Astrocyte of the spinal cord (primary cell): ENCODE measurements around the gene FREM1.

ENCODE experiments used
- DNase-seq: peaks from one replicate; pipeline ENCODE4 v3.0.0; 2011; ENCODE audit warnings: low read depth, low spot score
- H3K4me3 ChIP-seq: 2 replicates; pipeline ENCODE4 v1.5.1; 2011; ENCODE audit warnings: low read depth, mild to moderate bottlenecking, low read length, moderate library complexity
- in situ Hi-C: cut with HindIII; loops from 2 replicates; pipeline ENCODE4 v1.10.0; 2017; ENCODE audit warnings: low sequenced_read_pairs
- TF ChIP-seq, protein P1 (sequence below): IDR thresholded peaks from 2 replicates; pipeline ENCODE4 v1.5.1; 2012; ENCODE audit warnings: low read depth, mild to moderate bottlenecking, low read length, inconsistent platforms

Gene FREM1

GRCh38 chr9:14731294-14731981, 178.8 kb downstream of the FREM1 start:
- no peak overlapping the region for H3K4me3 ChIP-seq
- in situ Hi-C loops, result no loop called here
- TF ChIP-seq, protein P1, sequence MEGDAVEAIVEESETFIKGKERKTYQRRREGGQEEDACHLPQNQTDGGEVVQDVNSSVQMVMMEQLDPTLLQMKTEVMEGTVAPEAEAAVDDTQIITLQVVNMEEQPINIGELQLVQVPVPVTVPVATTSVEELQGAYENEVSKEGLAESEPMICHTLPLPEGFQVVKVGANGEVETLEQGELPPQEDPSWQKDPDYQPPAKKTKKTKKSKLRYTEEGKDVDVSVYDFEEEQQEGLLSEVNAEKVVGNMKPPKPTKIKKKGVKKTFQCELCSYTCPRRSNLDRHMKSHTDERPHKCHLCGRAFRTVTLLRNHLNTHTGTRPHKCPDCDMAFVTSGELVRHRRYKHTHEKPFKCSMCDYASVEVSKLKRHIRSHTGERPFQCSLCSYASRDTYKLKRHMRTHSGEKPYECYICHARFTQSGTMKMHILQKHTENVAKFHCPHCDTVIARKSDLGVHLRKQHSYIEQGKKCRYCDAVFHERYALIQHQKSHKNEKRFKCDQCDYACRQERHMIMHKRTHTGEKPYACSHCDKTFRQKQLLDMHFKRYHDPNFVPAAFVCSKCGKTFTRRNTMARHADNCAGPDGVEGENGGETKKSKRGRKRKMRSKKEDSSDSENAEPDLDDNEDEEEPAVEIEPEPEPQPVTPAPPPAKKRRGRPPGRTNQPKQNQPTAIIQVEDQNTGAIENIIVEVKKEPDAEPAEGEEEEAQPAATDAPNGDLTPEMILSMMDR, result no peak
- no peak for DNase-seq

DNA sequence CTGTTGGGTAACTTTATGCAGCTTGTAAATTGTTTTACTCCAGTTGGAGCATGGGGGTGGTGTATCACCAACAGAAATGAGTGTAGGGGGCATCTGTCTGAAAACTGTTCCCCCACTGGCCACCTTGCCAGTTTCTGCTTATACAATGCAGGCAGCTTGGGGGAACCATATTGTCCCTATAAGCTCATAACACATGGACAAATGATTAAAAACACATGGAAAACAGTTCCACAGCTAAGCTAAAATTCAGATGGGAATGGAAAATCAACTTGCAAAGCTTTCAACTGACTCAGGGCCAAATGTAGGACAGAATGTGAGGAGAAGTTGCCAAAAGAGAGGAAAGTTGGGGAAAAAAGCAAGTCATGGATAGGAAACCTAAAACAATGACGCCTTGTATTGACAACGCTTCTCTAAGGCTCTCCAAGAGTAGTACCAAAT, 179.7 kb downstream of the FREM1 start:
- H3K4me3 ChIP-seq, result no peak overlapping the region
- TF ChIP-seq, protein P1, result no peak
- no peak for DNase-seq
- in situ Hi-C loops, result no loop called here

GRCh38 chr9:14723301-14723700, 186.9 kb downstream of the FREM1 start:
- TF ChIP-seq, protein P1, result no peak
- H3K4me3 ChIP-seq, result no peak overlapping the region
- in situ Hi-C loops, result no loop called here
- DNase-seq, result no peak

GRCh38 chr9:14722391-14723035, 187.7 kb downstream of the FREM1 start, which contains the start of gene CER1:
CER1 (minus strand) TSS chr9:14722733; CDS start chr9:14722672, 61 bp downstream.
- in situ Hi-C loops, result no loop called here

GRCh38 chr9:14719231-14719923, 190.9 kb downstream of the FREM1 start:
- TF ChIP-seq, protein P1, result no peak
- no peak for DNase-seq
- in situ Hi-C loops, result no loop called here
- no peak overlapping the region for H3K4me3 ChIP-seq

More at GRCh38 chr9:14722391-14723035, 187.7 kb downstream of the FREM1 start, which contains the start of gene CER1:
- H3K4me3 ChIP-seq, result no peak within 1 kb of the TSS
- no peak for DNase-seq
- TF ChIP-seq, protein P1, result no peak

- DNase-seq, result no peak
- H3K4me3 ChIP-seq, result no peak overlapping the region
- in situ Hi-C loops, result no loop called here
- TF ChIP-seq, protein P1, result no peak
These were observed 195.1 kb downstream of the FREM1 start for GRCh38 chr9:14715102-14715501.
